HUES48 (cell line): ENCODE results near the gene IQSEC2.

Experiments
- H3K27ac ChIP-seq: one replicate; pipeline ENCODE4 v1.7.0; 2013; ENCODE audit warnings: low read depth, low read length, inconsistent platforms
- H3K27me3 ChIP-seq: 2 replicates; pipeline ENCODE4 v1.6.1; 2013; ENCODE audit warnings: mild to moderate bottlenecking, low read length; ENCODE audit not compliant: control insufficient read depth, insufficient read depth
- H3K36me3 ChIP-seq: 2 replicates; pipeline ENCODE4 v1.6.1; 2013; ENCODE audit warnings: low read length; ENCODE audit not compliant: control insufficient read depth, insufficient read depth
- H3K4me1 ChIP-seq: 2 replicates; pipeline ENCODE4 v1.6.1; 2013; ENCODE audit warnings: mild to moderate bottlenecking, low read length; ENCODE audit not compliant: control insufficient read depth, insufficient read depth
- H3K4me3 ChIP-seq: 2 replicates; pipeline ENCODE4 v1.5.1; 2013; ENCODE audit warnings: mild to moderate bottlenecking, low read depth, low read length
- H3K9ac ChIP-seq: 2 replicates; pipeline ENCODE4 v1.6.1; 2013; ENCODE audit warnings: mild to moderate bottlenecking, low read depth, low read length, moderate library complexity
- H3K9me3 ChIP-seq: 2 replicates; pipeline ENCODE4 v1.6.1; 2013; ENCODE audit warnings: low read length; ENCODE audit not compliant: control insufficient read depth, insufficient read depth

The IQSEC2 gene

GRCh38 chrX:53223955-53224859 is 57.2 kb downstream of the IQSEC2 start:
- Histone ChIP-seq H3K4me1 (peaks cover 14% of the 10 kb centered on the region), H3K9me3 (no peaks in the 10 kb centered on the region), H3K4me3 (peak overlapping the region; percentile 98), H3K9ac (peak overlapping the region; percentile 96), H3K27me3 (no peaks in the 10 kb centered on the region), H3K27ac (peak overlapping the region; percentile 92), H3K36me3 (peaks cover 29% of the 10 kb centered on the region)

GRCh38 chrX:53223068-53223693 is 58.2 kb downstream of the IQSEC2 start:
- peaks cover 40% of the 10 kb centered on the region for H3K36me3 ChIP-seq
- no peaks in the 10 kb centered on the region for H3K27me3 ChIP-seq
- H3K27ac ChIP-seq, result no peak overlapping the region
- H3K4me1 ChIP-seq, result peaks cover 14% of the 10 kb centered on the region
- H3K4me3 ChIP-seq, result peak overlapping the region; percentile 98
- H3K9me3 ChIP-seq, result no peaks in the 10 kb centered on the region
- H3K9ac ChIP-seq, result no peak overlapping the region
